Activated naive CD4-positive, alpha-beta T cell (primary cell): Measurements from ENCODE around the gene NRTN.
"Not testable (repeated sequence)": the region's sequence is repeated elsewhere in the genome, so short reads cannot be mapped to it uniquely, and the experiment has no call there.

Experiments used
- DNase-seq, 4 experiments: peaks; one replicate each; lab custom pipeline; 2025; lab: John Stamatoyannopoulos, UW

The NRTN gene, protein sequence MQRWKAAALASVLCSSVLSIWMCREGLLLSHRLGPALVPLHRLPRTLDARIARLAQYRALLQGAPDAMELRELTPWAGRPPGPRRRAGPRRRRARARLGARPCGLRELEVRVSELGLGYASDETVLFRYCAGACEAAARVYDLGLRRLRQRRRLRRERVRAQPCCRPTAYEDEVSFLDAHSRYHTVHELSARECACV

DNA sequence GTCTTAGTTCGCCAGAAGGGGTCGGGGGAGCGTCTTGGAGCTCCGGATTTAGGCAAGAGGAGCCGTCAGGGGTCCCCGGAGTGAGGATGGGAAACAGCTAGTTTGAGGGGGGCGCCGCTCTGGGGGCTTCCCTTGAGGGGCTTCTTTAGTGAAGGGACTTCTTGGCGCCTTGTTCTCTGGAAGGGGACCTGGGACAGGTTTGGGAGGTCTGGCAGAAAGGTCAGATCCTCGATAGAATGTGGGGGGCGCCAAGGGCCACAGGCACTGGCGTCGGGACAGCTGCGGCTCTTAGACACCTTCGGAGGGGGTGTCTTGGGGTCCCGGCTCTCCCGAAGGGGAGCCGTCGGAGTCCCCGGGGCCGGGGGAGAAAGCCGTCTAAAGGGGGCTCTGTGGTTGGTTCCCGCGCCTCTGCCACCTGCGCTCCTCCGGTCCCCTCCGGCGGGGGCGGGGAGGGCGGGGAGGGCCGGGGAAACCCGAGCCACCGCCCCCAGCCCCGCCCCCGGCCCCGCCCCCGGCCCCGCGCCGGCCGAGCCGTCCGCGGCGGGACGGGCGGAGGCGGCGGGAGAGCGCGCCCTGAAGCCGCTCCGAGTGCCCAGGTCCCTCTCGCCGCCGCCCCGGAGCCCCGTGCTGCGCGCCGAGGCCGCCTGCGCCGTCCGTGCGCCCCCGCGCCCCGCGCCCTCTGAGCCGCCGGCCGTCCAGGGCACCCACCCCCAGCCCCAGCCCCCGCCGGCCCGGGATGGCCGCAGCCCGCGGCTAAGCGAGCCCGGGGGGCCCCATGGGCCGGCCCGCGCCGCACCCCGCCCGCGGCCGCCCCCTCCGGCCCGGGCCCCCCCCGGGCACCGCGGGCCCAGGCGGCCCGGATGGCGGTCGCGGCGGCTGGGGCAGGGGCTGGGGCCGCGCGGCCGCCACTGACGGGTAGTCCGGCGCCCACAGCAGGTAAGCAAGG is at the start of gene NRTN:
TSS of gene NRTN (plus strand) at position 552 of the 946 bp plus-strand sequence. CDS start 19,099 bp downstream, outside the sequence.
- DNase-seq = peak in 2 of 4 experiments; percentile 16 to 64

DNA sequence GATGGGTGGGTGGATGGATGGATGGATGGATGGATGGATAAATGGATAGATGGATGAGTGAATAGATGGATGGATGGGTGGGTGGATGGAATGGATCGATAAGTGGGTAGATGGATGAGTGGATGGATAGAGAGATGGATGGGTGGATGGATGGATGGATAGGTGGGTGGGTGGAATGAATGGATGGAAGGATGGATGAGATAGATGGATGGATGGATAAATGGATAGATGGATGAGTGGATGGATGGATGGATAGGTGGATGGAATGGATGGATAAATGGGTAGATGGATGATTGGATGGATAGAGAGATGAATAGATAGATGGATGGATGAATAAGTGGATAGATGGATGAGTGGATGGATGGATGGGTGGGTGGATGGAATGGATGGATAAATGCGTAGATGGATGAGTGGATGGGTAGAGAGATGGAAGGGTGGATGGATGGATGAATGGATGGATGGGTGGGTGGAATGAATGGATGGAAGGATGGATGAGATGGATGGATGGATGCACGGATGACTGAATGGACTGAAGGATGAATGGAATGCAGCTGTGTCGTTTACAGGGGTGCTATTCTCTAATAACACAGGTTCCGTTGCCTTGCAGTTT is 42.2 kb upstream of the NRTN start:
- no peak for DNase-seq

DNA sequence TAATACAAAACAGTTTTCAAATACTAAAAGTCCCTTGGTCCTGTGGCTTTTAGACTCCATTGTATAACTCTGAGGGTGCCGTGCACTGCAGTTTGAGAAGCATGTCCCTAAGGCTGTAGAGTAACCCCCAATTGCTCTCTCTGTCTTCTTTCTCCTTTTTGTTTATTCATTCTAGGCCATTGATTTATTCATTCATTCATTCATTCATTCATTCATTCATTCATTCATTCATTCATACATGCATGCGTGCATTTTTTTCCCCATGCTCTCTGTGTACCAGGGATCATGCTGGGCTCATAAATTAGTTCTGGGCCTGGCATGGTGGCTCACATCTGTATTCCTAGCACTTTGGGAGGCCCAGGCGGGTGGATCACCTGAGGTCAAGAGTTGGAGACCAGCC is 39.6 kb upstream of the NRTN start:
- DNase-seq = no peak

DNA sequence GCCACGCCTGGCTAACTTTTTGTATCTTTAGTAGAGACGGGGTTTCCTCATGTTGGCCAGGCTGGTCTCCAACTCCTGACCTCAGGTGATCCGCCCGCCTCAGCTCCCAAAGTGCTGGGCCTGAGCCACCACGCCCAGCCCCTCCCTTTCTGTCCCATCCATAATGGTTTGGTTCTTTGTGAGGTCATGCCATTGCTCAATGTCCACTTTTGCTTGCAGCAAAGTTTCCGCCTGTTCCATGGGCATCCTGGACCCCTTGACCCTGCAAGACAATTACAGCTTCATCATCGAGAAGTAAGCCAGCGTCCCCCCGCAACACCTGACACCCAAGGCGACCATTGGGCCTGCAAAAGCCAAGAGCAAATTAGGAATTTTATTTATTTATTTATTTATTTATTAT is 36.9 kb upstream of the NRTN start:
- DNase-seq = no peak

DNA sequence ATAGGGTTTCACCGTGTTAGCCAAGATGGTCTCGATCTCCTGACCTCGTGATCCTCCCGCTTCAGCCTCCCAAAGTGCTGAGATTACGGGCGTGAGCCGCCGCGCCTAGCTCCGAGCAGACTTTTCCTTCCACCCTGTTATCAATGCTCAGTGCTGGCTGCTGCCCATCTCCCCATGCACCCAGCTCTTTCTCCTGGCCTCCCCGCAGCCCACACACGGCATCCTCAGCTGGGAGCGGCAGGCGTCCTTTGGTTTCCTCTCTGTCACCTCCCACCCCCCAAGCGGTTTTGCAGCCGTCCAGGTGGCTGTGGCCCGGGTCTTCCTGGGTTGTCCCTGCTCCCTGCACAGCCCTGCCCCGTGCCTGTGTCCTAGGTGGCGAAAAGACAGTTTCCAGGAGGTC is 32.5 kb upstream of the NRTN start:
- DNase-seq = no peak

DNA sequence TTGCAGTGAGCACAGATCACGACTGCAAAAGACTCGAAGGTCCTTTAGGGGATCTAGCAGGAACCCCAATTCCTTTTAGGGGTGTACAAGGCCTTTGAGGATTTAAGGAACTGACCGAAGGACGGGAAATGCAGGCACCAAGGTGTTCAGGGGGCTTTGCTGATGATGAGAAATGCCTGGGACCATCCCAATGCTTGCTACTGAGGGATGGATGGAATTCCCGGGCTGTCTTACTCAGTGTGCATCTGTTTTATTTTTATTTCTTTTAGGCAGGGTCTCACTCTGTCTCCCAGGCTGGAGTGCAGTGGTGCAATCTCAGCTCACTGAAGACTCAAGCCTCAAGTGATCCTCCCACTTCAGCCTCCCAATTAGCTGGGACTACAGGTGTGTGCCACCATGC is 31.6 kb upstream of the NRTN start:
- no peak for DNase-seq

DNA sequence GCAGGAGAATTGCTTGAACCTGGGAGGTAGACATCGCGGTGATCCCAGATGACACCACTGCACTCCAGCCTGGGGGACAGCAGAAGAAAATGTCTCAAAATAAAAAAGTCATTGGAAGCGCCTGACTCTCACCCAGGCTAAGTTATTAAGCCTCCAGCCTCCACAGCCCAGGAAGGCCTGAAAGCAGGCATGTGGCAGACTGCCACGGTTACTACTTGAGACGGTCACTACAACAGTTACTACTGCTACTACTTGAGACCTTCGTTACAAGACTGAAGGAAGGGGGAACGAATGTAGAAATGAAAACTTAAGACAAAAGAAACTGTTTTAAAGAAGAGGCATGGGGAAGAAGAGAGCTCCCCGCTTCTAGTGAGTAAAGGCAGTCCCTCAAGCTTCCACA is 29.9 kb upstream of the NRTN start:
- DNase-seq = no peak

DNA sequence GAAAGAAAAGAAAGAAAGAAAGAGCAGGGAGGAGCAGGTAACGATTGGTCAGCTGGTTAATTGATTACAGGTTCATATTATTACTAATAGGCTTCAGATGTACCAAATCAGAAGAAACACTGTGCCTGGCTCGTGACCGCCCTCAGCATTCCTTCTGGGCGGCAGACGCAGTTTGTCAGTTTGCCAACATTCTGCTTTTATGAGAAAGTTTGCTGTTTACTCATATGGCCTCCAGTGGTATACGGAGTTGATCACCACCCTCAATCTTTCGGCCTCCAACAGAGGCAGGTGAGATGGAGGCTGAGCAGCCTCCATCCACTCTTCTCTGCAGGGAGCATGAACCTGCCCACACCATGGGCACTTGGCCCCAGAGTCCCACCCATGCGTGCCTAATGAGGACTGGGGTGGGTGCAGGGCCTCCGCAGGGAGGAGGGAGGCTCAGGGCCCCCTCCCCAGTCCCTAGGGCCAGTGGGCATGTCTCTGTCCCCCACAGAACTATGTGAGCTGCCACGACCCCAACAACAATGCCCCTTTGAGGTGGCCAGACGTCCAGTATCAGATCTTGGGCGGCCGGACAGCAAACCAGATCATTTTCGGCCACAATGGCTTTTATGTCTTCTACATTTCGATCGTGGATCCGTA is 29.1 kb upstream of the NRTN start:
- no peak for DNase-seq

DNA sequence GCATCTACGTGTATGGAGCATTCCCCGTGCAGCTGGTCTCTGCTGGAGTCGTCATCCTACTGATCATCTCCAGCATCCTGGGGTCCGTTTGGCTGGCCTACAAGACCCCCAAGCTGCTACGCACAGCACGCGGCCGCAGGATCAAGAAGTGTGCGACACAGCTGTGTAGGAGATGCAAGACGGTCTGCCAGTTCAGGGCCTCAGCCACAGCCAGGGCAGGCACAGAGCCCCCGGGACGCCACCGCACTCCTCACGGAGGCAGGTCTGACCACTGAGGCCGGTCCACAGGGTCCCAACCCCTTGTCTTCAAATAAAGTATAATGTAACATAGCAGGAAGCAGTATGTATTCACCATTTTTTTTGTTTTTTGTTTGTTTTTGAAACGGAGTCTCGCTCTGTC is 26.5 kb upstream of the NRTN start:
- no peak for DNase-seq

DNA sequence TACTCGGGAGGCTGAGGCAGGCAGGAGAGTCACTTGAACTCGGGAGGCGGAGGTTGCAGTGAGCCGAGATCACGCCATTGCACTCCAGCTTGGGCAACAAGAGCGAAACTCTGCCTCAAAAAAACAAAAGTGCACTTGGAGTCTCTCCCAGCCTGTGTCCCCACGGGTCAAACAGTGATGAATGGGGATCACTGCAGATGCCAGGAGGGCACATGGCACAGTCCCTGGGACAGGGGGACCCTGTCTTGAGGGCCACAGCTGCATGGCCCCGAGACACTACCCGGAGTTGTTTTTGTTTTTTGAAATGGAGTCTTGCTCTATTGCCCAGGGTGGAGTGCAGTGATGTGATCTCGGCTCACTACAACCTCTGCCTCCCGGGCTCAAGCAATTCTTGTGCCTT is 24.0 kb upstream of the NRTN start:
- not testable (repeated sequence) for DNase-seq

DNA sequence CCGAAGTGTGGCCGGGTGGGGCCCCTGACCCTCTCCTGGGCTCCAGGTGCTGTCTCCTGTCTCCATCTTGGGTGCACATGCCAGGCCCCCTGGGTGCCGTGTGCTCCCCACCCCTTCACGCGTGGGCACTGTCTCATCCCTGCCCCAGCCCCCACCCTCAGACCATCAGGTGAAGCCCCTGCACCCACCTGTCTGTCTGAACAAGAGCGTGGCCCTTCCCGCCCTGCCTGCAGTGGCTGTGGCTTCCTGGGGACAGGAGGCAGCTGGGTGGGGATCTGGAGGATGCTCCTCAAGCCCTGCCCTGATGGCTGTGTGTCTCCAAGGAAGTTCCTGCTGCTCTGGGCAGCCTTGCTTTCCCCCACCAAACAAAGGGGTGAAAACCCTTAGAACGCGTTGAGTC is 22.5 kb upstream of the NRTN start:
- DNase-seq = no peak

DNA sequence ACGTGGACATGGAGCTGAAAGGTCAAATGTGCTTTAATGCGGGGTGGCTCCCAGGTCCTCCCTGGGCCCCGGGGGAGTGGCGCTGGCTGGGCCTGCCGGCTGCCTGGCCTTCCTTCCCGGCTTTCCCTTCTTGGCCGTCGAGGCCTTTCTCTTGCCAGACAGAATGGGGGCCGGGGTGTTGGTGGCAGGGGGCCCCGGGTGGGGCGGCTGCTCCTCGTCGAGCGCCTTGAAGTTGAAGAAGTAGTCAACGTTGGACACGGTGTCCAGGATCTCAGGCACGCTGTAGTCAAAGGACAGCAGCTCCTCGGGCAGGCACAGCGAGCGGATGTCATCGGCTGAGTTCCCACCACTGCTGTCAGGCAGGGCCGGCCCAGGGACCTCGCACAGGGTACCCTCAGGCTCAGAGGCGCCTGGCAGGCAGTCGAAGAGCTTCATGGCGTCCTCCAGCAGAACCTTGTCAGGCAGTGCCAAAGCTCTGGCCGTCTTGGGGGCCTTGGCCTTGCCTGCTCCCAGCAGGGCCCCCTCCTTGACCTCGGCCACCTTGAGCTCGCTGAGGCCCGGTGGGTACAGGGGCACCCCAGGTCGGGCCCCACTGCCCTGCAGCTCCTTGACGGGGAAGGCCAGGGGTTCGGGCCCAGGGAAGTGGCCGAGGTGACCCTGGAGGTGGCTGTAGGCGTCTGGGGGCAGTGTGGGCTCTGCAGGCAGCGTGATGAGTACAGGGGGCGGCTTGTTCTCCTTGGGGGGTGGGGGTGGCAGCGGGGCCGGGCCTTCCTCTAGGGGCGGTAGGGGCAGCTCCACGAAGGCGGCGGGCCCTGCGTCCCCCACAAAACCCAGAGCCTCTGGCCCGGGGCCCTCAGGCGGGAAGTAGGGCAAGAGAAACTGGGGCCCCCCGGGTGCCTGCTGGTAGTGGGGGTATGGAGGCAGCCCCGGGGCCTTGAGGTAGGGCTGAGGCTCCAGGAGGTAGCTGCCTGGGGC is 21.6 kb upstream of the NRTN start:
- DNase-seq = no peak

DNA sequence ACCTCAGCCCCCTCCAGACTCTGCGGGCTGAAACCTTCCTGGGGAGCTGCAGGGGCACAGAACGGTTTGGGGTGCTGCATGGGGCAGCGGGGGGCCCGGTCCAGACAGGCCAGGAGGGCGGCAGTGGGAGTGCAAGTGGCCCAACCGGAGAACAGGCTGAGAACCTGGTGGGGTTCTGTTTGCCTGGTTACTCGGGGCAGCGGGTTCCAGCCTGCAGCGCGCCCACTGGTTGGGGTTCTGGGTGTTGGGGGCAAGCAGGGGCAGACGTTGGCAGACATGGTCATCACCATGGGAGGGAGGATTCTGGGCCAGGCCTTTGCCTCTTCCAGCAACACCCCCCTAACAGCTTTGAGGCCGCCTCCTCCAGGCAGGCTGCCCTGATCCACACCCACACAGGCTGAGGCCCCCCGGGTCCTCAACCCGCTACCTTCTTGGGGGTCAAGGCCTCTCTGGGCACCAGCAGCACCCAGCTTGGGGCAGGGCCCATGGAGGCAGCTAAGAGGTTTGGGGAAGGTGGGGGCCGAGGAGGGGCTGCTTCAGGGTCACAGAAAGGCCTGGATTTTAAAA is 20.2 kb upstream of the NRTN start, which contains the start of gene PRR22:
TSS of gene PRR22 (minus strand) at position 166 of the 567 bp plus-strand sequence. CDS start at position 80, 86 bp downstream.
- no peak for DNase-seq

DNA sequence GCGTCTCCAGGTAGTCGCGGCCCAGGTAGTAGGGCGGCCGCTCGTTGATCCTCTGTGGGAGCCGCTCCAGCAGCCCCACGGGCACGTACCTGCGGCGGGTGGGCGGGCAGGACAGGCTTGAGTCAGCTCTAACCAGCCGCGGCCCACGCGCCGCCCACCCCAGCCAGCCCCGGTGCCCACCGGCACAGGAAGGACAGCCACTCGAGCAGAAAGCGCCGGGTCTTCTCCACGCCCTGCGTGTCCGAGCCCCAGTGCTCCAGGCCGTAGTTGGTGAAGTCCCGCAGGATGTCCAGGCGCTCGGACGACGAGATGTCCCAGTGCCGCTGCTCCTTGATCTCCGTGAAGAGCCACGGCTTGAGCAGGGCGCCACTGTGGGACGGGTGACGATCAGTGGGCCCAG is 19.4 kb upstream of the NRTN start:
- DNase-seq = no peak

DNA sequence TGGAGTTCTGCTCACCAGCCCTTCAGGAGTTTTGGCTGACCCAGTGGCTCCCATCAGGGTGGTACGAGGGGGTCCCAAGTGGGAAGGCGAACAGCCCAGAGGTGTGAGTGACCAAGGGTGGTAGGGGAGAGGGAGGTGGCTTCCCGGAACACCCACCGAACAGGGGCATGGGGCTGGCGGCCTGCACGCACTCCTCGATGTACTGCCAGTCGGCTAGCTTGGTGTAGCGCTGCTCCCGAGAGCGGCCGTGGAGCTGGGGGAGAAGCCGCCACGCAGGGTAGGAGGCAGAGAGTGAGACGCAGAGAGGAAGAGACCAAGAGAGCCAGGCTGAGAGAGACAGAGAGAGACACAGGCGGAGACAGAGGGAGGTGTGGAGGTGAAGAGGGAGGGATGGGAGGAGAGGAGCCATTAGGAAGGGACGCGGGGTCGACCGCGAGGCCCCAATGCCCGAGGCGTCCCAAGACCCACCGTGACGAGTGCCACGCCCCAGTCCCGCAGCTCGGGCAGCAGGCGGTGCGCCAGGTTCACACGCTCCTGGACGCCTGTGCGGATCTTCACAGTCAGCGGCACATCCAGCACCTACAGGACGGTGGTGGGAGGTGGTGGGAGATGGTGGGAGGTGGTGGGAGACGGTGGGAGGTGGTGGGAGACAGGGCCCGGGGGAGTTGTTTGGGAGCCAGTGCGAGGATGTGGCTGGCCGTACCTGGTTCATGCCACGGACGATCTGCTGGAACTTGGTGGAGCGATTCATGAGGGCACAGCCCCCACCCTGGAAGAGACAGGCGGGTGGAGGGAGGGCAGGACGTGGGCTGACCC is 18.1 kb upstream of the NRTN start:
- DNase-seq = no peak

DNA sequence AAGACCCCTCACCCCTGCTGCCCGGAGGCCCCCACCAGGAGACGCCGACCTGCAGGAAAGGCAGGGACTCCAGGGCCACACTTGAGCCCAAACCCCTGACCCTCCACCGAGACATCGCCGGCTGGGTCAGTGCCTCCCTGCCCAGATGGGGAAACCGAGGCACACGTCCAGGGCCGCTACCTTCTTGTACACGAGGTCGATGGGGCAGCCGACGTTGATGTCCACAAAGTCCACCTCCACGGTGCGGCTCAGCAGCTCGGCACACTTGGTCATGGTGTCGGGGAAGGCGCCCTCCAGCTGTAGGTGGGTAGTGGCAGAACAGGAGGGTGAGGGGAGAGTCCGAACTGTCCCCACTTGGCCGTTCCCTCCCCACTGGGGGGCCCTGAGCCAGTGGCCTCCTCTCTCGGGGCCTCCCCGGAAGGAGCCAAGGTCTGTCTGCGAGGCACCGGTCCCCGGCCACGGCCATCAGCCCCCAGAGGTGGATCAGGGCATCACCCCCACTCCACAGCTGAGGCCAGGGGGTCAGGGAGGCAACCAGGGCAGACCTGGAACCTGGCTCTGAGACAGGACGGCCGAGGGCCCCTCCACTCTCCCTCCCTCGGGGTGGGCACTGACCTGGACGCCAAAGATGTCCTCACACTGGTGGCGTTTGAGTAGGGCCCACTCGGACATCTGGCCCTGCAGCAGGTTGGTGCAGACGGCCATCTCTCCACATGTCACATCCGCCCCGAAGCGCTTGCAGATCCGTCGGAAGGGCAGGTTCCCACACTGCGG is 17.3 kb upstream of the NRTN start:
- no peak for DNase-seq

DNA sequence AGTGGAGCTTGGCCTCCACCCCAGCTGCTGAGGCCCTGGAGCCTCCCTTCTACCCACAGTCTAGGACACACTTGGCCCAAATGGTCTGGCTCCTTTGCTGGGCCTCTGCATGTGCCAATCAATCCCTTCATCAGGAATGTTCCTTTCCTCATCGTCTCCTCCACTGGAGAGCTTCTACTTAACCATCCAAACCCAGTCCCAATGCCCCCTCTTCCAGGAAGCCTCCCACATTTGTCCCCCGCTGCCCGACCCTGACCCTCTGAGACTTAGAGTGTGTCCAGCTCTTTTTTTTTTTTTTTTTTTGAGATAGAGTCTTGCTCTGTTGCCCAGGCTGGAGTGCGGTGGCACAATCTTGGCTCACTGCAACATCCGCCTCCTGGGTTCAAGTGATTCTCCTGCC is 16.4 kb upstream of the NRTN start:
- DNase-seq = no peak

DNA sequence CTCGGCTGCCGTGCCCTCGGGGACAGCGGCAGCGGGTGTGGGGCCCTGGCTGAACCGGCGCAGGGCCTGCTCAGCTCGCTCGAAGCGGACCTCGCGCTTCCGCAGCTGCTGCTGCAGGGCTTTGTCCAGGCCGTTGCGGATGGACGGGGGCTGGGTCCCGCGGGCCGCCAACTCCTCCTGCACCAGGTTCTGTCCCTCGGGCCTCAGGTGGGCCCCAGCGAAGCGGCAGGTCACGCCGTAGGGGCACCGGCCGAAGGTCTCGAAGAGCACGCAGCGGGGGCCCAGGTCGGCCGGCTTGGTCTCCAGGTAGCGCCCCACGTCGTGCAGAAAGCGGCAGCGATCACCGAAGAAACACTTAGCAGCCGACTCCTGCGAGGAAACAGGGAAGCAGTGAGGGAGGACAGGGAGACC is 15.5 kb upstream of the NRTN start:
- DNase-seq = no peak

DNA sequence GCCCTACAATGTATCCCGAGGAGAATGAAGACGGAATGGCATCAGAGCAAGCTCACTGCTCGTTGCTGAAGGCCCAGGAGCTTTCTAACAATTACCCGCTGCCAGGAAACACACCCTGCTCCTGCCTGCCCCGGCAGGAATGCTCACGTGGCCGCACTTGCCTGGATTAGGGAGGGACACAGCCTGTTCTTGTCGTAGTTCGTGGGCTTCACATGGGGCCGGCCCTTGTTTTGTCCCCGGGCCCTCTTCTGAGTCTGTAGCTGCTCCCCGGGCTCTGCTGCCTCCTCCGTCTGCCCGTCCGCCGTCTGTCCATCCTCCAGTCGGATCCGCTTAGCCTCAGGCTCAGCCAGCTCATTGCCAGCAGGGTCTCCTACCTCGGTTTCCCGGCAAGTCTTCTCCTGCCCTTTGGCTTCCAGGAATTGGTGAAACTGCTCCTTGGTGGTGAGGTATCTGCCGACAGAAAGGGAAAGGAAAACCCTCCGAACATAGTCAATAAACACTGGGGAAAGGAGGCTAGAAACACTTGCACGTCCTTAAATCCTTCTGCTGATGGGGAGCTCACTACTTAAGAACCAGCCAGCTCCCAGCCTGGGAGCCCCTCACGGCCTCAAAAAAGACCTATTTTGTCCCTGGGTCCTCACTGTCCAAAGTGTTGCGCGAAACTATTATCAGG is 14.8 kb upstream of the NRTN start:
- DNase-seq = no peak
